Brain pericyte (primary cell): ENCODE measurements around the gene NTRK3.

Experiments used
- DNase-seq: peaks from one replicate; pipeline ENCODE4 v3.0.0-alpha.2; 2012; ENCODE audit warnings: low read depth, low spot score

Gene NTRK3

DNA sequence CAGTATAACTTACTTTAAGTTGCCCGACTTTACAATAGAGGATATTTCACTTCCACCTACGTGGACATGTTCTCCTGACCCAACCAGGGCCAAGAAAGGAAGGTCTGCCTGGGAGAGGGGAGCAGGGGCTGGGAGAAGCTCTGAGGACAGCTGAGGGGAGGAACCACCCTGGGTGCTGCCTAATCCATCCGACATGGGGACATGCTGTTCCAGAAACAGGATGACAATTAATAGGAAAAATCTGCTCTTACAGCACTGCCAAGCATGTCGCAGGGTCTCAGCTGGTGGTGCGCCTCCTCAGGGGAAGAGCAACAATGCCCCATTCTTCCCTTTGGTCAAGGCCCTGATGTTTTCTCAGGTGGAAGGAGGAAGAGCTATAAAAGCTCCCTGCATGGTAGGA is 132.3 kb downstream of the NTRK3 start:
- no peak for DNase-seq

DNA sequence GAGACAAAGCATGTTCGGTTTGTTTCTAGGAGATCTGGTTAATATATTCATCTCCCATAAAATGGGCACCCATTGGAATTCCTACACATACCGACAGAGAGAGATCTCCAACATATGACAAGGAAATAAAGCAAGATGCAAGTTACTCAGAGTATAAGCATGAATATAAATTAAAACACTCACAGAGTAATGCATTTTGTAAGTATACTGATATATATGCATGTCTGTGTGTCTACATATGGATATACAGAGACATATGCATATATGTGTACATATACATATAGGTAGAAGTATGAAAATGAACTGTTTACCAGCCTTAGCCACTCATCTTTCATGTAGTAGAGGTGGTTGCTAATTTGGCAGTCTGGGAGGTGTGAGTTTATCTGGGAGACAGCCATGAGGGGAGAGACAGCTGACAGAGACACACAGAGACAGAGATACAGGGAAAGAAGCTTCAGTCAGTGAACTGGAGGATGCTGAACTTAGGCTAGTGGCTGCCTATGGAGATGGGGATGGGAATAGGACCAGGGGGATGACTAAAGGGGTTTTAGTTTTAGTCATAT is 134.5 kb downstream of the NTRK3 start:
- DNase-seq: no peak

- no peak for DNase-seq
Measured at GRCh38 chr15:88120026-88120425, 136.5 kb downstream of the NTRK3 start.

- DNase-seq: no peak
Measured at GRCh38 chr15:88118741-88119140, 137.8 kb downstream of the NTRK3 start.

DNA sequence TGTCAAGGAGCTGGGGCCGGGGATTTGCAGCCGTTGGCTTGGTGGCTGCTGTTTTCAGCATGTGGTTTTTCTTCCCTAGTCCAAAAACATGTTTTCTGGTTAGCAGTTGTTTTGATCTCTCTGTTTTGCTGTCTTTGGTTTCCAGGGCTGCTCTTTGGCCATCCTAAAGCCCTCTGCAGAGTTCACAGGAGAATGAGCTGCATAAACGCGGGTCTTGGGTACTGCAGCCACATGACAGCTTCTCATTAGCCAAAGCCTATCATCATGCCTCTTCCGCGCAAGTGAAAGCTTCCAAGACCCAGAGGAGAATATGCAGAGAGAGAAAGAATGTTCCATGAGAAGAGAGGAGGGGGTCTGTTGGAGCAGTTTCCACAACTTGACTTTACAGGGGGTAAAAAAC is 138.5 kb downstream of the NTRK3 start:
- DNase-seq: no peak

GRCh38 chr15:88115486-88116152 is 140.9 kb downstream of the NTRK3 start:
- DNase-seq: no peak

DNA sequence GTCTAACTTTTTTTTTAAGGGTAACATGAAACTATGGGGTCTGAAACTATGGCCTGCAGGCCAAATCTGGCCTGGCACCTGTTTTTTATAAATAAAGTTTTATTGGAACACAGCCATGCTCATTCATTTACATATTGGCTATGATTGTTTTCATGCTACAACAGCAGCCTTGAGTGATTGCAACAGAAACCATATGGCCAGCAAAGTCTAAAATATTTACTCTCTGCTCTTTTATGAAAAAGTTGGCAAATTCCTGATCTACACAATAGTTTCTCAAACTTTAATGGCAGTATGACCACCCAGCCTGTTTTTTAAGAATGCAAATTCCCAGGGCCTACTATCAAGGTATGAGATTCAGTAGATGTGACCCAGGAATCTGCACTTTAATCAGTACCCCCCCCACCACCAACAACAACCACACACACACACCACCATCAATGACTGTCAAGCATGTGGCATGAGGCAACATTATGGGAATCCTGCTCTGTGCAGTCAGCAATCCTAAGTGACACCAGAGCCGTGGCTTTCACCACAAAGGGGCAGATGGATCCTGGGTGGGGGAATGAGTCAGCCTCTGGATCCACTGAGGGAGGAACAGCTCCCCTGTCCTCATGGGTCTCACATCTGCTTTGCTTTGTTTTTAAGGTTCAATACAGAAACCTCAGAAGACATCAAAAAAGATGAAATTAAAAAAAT is 142.8 kb downstream of the NTRK3 start:
- no peak for DNase-seq

DNA sequence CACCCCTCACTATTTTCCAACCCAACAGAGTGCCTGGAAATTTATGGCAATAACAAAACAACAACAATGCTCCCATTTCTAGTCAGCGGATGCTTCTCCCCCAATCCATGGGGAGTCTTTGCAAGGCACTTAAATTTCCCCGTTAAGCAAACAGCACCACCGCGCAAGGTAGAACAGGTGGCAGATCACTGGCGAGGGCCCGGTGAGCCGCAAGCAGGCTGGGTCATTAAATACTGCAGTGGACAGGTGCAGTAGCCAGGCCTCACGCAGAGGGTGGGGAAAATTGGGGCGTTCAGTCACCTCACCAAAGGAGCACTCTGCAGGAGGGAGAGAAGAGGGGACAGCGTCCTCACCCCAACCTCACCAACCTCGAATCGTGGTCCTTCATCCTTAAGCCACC is 147.5 kb downstream of the NTRK3 start:
- no peak for DNase-seq

DNA sequence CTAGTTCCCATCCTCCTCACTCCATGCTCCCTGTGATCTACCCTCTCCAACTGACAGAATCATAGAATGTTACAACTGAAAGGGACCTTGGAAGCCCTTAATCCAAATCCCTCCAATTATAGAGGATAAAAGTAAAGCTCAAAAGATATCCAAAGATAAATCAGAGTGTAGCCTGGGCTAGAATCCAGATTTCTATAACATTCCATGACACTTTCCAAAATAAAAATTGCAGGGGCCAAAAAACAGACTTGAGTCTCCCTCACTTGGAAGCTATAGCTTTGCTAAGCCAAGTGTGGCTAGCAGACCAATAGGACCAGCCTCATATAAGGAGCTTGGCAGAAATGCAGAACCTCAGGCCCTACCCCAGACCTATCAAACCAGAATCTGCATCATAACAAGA is 148.1 kb downstream of the NTRK3 start:
- no peak for DNase-seq

GRCh38 chr15:88106074-88106473 is 150.5 kb downstream of the NTRK3 start:
- DNase-seq: no peak

- DNase-seq: no peak
Measured at GRCh38 chr15:88104357-88104756, 152.2 kb downstream of the NTRK3 start.

- no peak for DNase-seq
Measured at GRCh38 chr15:88100181-88100580, 156.4 kb downstream of the NTRK3 start.

GRCh38 chr15:88098361-88098760 is 158.2 kb downstream of the NTRK3 start:
- no peak for DNase-seq

GRCh38 chr15:88091444-88092016 is 165.0 kb downstream of the NTRK3 start:
- no peak for DNase-seq

GRCh38 chr15:88090481-88091011 is 166.0 kb downstream of the NTRK3 start:
- DNase-seq: no peak

DNA sequence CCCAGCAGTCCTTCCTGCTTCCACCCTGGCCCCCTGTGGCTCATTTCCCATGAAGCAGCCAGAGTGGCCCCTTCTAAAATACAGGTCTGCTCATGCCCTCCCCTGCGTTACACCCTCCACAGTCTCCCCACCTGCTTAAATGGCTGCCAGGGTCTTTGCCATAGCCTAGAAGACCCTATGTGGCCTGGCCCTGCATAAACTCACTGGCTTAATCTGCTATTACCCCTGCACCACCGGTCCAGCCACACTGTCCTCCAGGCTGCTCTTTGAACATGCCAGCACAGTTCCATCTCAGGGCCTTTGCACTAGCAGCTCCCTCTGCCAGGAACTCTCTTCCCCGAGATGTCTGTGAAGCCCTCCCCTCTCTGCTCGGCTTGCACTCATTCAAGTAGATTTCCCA is 166.8 kb downstream of the NTRK3 start:
- no peak for DNase-seq

- no peak for DNase-seq
Measured at GRCh38 chr15:88089024-88089620, 167.4 kb downstream of the NTRK3 start.

- DNase-seq: no peak
Measured at GRCh38 chr15:88083811-88084760, 172.5 kb downstream of the NTRK3 start.

- no peak for DNase-seq
Measured at GRCh38 chr15:88080616-88081015, 175.9 kb downstream of the NTRK3 start.

- DNase-seq: no peak
Measured at GRCh38 chr15:88077296-88078020, 179.1 kb downstream of the NTRK3 start.
